Liver (tissue), 9 donors: ENCODE measurements around the gene NR6A1. TPM values are rescaled to one million over a fixed set of nuclear protein-coding genes. Genes with fewer than 3 reads are reported as not detected.

Experiments used
- DNase-seq: peaks from one replicate; pipeline ENCODE4 v3.0.0-alpha.2; 2017; ENCODE audit warnings: low spot score
- H3K27ac ChIP-seq, 2 donors: one replicate each; pipeline ENCODE4 v1.7.0; 2013; ENCODE audit warnings: inconsistent platforms in 2 of 2, low read length in 2 of 2, control low read depth in 1 of 2, low read depth in 1 of 2, mild to moderate bottlenecking in 1 of 2
- H3K27me3 ChIP-seq, 4 donors: one replicate each; pipeline versions ENCODE4 v1.6.1 to v1.7.0; 2013; ENCODE audit warnings: low read length in 3 of 4, inconsistent platforms in 1 of 4, mild to moderate bottlenecking in 1 of 4, moderate library complexity in 1 of 4; ENCODE audit not compliant: control insufficient read depth in 4 of 4, insufficient read depth in 4 of 4
- H3K36me3 ChIP-seq, 4 donors: one replicate each; pipeline versions ENCODE4 v1.6.1 to v1.7.0; 2013; ENCODE audit warnings: low read length in 3 of 4, mild to moderate bottlenecking in 3 of 4, low read depth in 1 of 4, moderate library complexity in 1 of 4; ENCODE audit not compliant: control insufficient read depth in 4 of 4, insufficient read depth in 3 of 4
- H3K4me1 ChIP-seq, 4 donors: one replicate each; pipeline versions ENCODE4 v1.6.1 to v1.7.0; 2013; ENCODE audit warnings: low read length in 3 of 4, mild to moderate bottlenecking in 3 of 4, moderate library complexity in 1 of 4; ENCODE audit not compliant: control insufficient read depth in 4 of 4, insufficient read depth in 4 of 4
- H3K4me3 ChIP-seq, 3 donors: one replicate each; pipeline versions ENCODE4 v1.6.1 to v1.7.0; 2013; ENCODE audit warnings: low read length in 3 of 3, control low read depth in 1 of 3, low read depth in 1 of 3, mild to moderate bottlenecking in 1 of 3
- H3K9ac ChIP-seq, 2 donors: one replicate each; pipeline ENCODE4 v1.7.0; 2013; ENCODE audit warnings: low read length in 2 of 2, mild to moderate bottlenecking in 2 of 2, moderate library complexity in 2 of 2, control low read depth in 1 of 2, low read depth in 1 of 2
- H3K9me3 ChIP-seq, 4 donors: one replicate each; pipeline versions ENCODE4 v1.6.1 to v1.7.0; 2013; ENCODE audit warnings: low read length in 3 of 4; ENCODE audit not compliant: control insufficient read depth in 4 of 4
- EGR1 ChIP-seq, 2 donors: IDR thresholded peaks; 2 replicates each; pipeline ENCODE4 v1.6.1; 2016 to 2018; ENCODE audit warnings: antibody characterized with exemption in 2 of 2, low read depth in 2 of 2
- FOXA1 ChIP-seq: IDR thresholded peaks from 2 replicates; pipeline ENCODE4 v1.6.1; 2016; ENCODE audit warnings: antibody characterized with exemption
- GABPA ChIP-seq, 2 donors: IDR thresholded peaks in 1 of 2; conservative IDR thresholded peaks in 1 of 2; 2 replicates each; pipeline ENCODE4 v1.6.1; 2016; ENCODE audit warnings: antibody characterized with exemption in 2 of 2, mild to moderate bottlenecking in 1 of 2, moderate library complexity in 1 of 2
- HNF4A ChIP-seq, 2 donors: conservative IDR thresholded peaks; 2 replicates each; pipeline ENCODE4 v1.6.1; 2016; ENCODE audit warnings: antibody characterized with exemption in 2 of 2, mild to moderate bottlenecking in 2 of 2
- JUND ChIP-seq, 2 donors: IDR thresholded peaks; 2 replicates each; pipeline ENCODE4 v1.6.1; 2016; ENCODE audit warnings: antibody characterized with exemption in 2 of 2
- NR2F2 ChIP-seq: IDR thresholded peaks from 2 replicates; pipeline ENCODE4 v1.6.1; 2016; ENCODE audit warnings: antibody characterized with exemption
- RAD21 ChIP-seq, 2 donors: IDR thresholded peaks; 2 replicates each; pipeline ENCODE4 v1.6.1; 2016; ENCODE audit warnings: antibody characterized with exemption in 2 of 2, mild to moderate bottlenecking in 2 of 2
- RXRA ChIP-seq, 2 donors: IDR thresholded peaks; 2 replicates each; pipeline ENCODE4 v1.6.1; 2017 to 2018; ENCODE audit warnings: antibody characterized with exemption in 2 of 2, mild to moderate bottlenecking in 1 of 2
- SP1 ChIP-seq: IDR thresholded peaks from 2 replicates; pipeline ENCODE4 v1.6.1; 2018; ENCODE audit warnings: antibody characterized with exemption, mild to moderate bottlenecking
- TAF1 ChIP-seq: conservative IDR thresholded peaks from 2 replicates; pipeline ENCODE4 v1.6.1; 2016; ENCODE audit warnings: antibody characterized with exemption, mild to moderate bottlenecking
- WGBS: extraction: QIAGEN DNeasy Blood & Tissue Kit; methylation state at CpG from one replicate; pipeline ENCODE4 v1.1.7; 2013; 5-methylcytosine and 5-hydroxymethylcytosine counted together
- polyA plus RNA-seq, 2 donors: library from polyadenylated mRNA; stranded (reverse) in 1 of 2; unstranded in 1 of 2; fragments of 200-250 nt in 1 of 2; fragments of >200 nt in 1 of 2; fragmentation: Nextera tagmentation in 1 of 2; extraction: Ambion mirVana in 1 of 2; gene quantifications; one replicate each; pipeline versions ENCODE4 v1.2.1 to v1.2.3, GENCODE V29; 2013 to 2015
- total RNA-seq, 2 donors: library from RNA; depleted of rRNA; stranded (reverse); fragments of >200 nt; gene quantifications; one replicate each; pipeline ENCODE4 v1.2.3, GENCODE V29; 2014
- TF ChIP-seq, protein P1 (sequence below): IDR thresholded peaks from 2 replicates; pipeline ENCODE4 v1.6.1; 2016; ENCODE audit warnings: antibody characterized with exemption
- TF ChIP-seq, protein P2 (sequence below): IDR thresholded peaks from 2 replicates; pipeline ENCODE4 v1.6.1; 2016; ENCODE audit warnings: antibody characterized with exemption, mild to moderate bottlenecking
- TF ChIP-seq, protein P3 (sequence below): IDR thresholded peaks from 2 replicates; pipeline ENCODE4 v1.6.1; 2016; ENCODE audit warnings: antibody characterized with exemption
- TF ChIP-seq, protein P4 (sequence below): fragments of 150-350 bp; IDR thresholded peaks from 2 replicates; pipeline ENCODE4 v1.5.1; 2017; ENCODE audit warnings: improper control_type of control experiment, low read depth, low read length; ENCODE audit not compliant: missing input control
- TF ChIP-seq, protein P5 (sequence below): IDR thresholded peaks from 2 replicates; pipeline ENCODE4 v1.6.1; 2016; ENCODE audit warnings: antibody characterized with exemption
- donor health status: healthy.
- donor health status: healthy.
- donor health status: healthy.
- donor health status: healthy.
- donor health status: healthy.

Gene NR6A1
- total and polyA plus RNA-seq, 4 donors, result 0.72 to 6.1 (median 2.1) TPM

DNA sequence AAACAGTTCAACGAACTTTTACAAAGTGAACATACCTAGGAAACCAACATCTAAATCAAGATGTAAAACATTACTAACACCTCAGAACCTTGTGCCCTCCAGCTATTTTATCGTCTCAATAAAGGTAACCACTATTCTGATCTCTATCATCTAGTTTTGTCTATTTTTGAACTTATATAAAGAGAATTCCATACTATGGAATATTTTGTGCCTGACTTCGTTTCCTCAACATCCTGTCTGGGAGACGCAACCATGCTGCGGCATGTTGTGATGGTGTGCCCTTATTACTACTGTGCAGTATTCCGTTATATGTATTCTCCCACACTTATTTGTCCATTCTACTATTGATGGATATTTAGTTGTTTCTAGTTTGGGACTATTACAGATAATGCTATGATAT is 99.2 kb downstream of the NR6A1 start:
- Histone ChIP-seq H3K36me3 (no peaks in the 10 kb centered on the region), H3K9ac (no peak overlapping the region), H3K27me3 (no peaks in the 10 kb centered on the region), H3K4me3 (no peak overlapping the region), H3K9me3 (no peaks in the 10 kb centered on the region), H3K4me1 (peaks cover 0 to 16% (median 13%) of the 10 kb centered on the region in 4 donors), H3K27ac (no peak overlapping the region)
- DNase-seq, result no peak
- TF ChIP-seq, protein P1, sequence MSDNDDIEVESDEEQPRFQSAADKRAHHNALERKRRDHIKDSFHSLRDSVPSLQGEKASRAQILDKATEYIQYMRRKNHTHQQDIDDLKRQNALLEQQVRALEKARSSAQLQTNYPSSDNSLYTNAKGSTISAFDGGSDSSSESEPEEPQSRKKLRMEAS, result no peak
- TF ChIP-seq SP1 (no peak), GABPA (IDR thresholded peaks at IDR 0.05 in 1 of 2, conservative IDR thresholded peaks at IDR 0.05 in 1 of 2) (no peak), RAD21 (IDR thresholded peaks at IDR 0.05) (no peak), RXRA (IDR thresholded peaks at IDR 0.05) (no peak), FOXA1 (no peak)
- TF ChIP-seq, protein P2, sequence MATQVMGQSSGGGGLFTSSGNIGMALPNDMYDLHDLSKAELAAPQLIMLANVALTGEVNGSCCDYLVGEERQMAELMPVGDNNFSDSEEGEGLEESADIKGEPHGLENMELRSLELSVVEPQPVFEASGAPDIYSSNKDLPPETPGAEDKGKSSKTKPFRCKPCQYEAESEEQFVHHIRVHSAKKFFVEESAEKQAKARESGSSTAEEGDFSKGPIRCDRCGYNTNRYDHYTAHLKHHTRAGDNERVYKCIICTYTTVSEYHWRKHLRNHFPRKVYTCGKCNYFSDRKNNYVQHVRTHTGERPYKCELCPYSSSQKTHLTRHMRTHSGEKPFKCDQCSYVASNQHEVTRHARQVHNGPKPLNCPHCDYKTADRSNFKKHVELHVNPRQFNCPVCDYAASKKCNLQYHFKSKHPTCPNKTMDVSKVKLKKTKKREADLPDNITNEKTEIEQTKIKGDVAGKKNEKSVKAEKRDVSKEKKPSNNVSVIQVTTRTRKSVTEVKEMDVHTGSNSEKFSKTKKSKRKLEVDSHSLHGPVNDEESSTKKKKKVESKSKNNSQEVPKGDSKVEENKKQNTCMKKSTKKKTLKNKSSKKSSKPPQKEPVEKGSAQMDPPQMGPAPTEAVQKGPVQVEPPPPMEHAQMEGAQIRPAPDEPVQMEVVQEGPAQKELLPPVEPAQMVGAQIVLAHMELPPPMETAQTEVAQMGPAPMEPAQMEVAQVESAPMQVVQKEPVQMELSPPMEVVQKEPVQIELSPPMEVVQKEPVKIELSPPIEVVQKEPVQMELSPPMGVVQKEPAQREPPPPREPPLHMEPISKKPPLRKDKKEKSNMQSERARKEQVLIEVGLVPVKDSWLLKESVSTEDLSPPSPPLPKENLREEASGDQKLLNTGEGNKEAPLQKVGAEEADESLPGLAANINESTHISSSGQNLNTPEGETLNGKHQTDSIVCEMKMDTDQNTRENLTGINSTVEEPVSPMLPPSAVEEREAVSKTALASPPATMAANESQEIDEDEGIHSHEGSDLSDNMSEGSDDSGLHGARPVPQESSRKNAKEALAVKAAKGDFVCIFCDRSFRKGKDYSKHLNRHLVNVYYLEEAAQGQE, result no peak
- TF ChIP-seq, protein P3, sequence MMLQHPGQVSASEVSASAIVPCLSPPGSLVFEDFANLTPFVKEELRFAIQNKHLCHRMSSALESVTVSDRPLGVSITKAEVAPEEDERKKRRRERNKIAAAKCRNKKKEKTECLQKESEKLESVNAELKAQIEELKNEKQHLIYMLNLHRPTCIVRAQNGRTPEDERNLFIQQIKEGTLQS, result no peak
- WGBS, result 97% methylated on average over 6 of the region's 6 CpGs

DNA sequence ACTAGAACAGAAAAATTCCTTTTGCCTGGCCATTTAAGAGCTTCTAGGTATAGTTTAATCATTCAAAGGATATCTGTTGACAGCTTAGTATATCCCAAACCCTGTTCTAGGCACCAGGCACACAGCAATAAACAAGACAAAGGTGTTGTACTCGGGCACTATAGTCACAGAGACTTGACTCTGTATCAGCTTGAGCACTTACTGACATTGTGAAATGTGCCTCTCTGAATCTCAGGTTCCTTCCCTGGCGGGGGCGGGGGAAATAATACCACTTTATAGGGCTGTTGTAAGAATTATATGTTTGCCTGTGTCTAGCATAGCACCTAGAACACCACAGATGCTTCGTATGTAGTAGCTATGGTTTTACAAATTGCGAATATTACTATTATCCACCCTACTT is 104.5 kb downstream of the NR6A1 start:
- Histone ChIP-seq H3K36me3 (no peaks in the 10 kb centered on the region), H3K27ac (no peak overlapping the region), H3K4me3 (no peak overlapping the region), H3K9ac (no peak overlapping the region), H3K27me3 (no peaks in the 10 kb centered on the region), H3K4me1 (peaks cover 0 to 9% (median 5%) of the 10 kb centered on the region in 4 donors), H3K9me3 (no peaks in the 10 kb centered on the region)
- WGBS, result 97% methylated on average over 5 of the region's 5 CpGs
- TF ChIP-seq HNF4A (conservative IDR thresholded peaks at IDR 0.05) (no peak), TAF1 (no peak), NR2F2 (no peak), EGR1 (IDR thresholded peaks at IDR 0.05; ENCODE audit: low read depth in 2 of 2) (no peak), RXRA (IDR thresholded peaks at IDR 0.05) (no peak), JUND (IDR thresholded peaks at IDR 0.05) (no peak), FOXA1 (no peak), GABPA (IDR thresholded peaks at IDR 0.05 in 1 of 2, conservative IDR thresholded peaks at IDR 0.05 in 1 of 2) (no peak)
- TF ChIP-seq, protein P4, sequence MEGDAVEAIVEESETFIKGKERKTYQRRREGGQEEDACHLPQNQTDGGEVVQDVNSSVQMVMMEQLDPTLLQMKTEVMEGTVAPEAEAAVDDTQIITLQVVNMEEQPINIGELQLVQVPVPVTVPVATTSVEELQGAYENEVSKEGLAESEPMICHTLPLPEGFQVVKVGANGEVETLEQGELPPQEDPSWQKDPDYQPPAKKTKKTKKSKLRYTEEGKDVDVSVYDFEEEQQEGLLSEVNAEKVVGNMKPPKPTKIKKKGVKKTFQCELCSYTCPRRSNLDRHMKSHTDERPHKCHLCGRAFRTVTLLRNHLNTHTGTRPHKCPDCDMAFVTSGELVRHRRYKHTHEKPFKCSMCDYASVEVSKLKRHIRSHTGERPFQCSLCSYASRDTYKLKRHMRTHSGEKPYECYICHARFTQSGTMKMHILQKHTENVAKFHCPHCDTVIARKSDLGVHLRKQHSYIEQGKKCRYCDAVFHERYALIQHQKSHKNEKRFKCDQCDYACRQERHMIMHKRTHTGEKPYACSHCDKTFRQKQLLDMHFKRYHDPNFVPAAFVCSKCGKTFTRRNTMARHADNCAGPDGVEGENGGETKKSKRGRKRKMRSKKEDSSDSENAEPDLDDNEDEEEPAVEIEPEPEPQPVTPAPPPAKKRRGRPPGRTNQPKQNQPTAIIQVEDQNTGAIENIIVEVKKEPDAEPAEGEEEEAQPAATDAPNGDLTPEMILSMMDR, result no peak
- TF ChIP-seq, protein P5, sequence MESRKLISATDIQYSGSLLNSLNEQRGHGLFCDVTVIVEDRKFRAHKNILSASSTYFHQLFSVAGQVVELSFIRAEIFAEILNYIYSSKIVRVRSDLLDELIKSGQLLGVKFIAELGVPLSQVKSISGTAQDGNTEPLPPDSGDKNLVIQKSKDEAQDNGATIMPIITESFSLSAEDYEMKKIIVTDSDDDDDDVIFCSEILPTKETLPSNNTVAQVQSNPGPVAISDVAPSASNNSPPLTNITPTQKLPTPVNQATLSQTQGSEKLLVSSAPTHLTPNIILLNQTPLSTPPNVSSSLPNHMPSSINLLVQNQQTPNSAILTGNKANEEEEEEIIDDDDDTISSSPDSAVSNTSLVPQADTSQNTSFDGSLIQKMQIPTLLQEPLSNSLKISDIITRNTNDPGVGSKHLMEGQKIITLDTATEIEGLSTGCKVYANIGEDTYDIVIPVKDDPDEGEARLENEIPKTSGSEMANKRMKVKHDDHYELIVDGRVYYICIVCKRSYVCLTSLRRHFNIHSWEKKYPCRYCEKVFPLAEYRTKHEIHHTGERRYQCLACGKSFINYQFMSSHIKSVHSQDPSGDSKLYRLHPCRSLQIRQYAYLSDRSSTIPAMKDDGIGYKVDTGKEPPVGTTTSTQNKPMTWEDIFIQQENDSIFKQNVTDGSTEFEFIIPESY, result no peak
- DNase-seq, result no peak
